H1 (cell line): Measurements from ENCODE around the gene LYPD6. TPM values are rescaled to one million over a fixed set of nuclear protein-coding genes. Genes with fewer than 3 reads are reported as not detected.

Experiments used
- CTCF ChIA-PET: fragments of 300-600 bp; sonication (Branson Sonifier 250); formaldehyde crosslinking; loops from one replicate; lab custom pipeline; 2021; ENCODE audit not compliant: partially characterized antibody; lab: Charles Lee
- POLR2A ChIA-PET: fragments of 300-600 bp; sonication (Branson Sonifier 250); formaldehyde crosslinking; loops from one replicate; lab custom pipeline; 2021; ENCODE audit warnings: inconsistent platforms; ENCODE audit not compliant: partially characterized antibody; lab: Charles Lee
- DNase-seq, 2 experiments: peaks; one replicate each; pipeline versions ENCODE4 v3.0.0 to v3.0.0-alpha.2; 2010 to 2022; ENCODE audit warnings: low spot score in 2 of 2, low read depth in 1 of 2, mixed read lengths in 1 of 2
- FAIRE-seq: peaks from 2 replicates; lab custom pipeline; 2011; peaks lifted over from hg19 to GRCh38; lab: Jason Lieb, UNC
- H2AFZ ChIP-seq: 2 replicates; pipeline ENCODE4 v1.8.1; 2012; ENCODE audit warnings: low read length, inconsistent platforms
- H2AK5ac ChIP-seq: 2 replicates; pipeline ENCODE4 v1.6.1; 2013; ENCODE audit warnings: low read depth, low read length
- H2BK120ac ChIP-seq: replicated peaks from 2 replicates; pipeline ENCODE3; 2013; ENCODE audit warnings: low read depth, low read length, inconsistent platforms
- H2BK12ac ChIP-seq: 2 replicates; pipeline ENCODE4 v1.6.1; 2013; ENCODE audit warnings: low read depth, low read length
- H2BK15ac ChIP-seq: 2 replicates; pipeline ENCODE4 v1.6.1; 2013; ENCODE audit warnings: low read length
- H2BK20ac ChIP-seq: 2 replicates; pipeline ENCODE4 v1.6.1; 2013; ENCODE audit warnings: low read length
- H2BK5ac ChIP-seq: 2 replicates; pipeline ENCODE4 v1.6.1; 2013; ENCODE audit warnings: low read depth, low read length
- H3K14ac ChIP-seq: 2 replicates; pipeline ENCODE4 v1.6.1; 2013; ENCODE audit warnings: inconsistent platforms; ENCODE audit not compliant: insufficient read length
- H3K18ac ChIP-seq: 2 replicates; pipeline ENCODE4 v1.6.1; 2013; ENCODE audit warnings: low read length; ENCODE audit errors: extremely low read depth
- H3K23ac ChIP-seq: 2 replicates; pipeline ENCODE4 v1.6.1; 2013; ENCODE audit warnings: inconsistent platforms; ENCODE audit not compliant: insufficient read length
- H3K23me2 ChIP-seq: 2 replicates; pipeline ENCODE4 v1.6.1; 2013; ENCODE audit warnings: low read depth, low read length
- H3K27ac ChIP-seq: 2 replicates; pipeline ENCODE4 v1.6.1; 2011; ENCODE audit warnings: low read depth, low read length, inconsistent platforms
- H3K27me3 ChIP-seq, 4 experiments: replicated peaks in 1 of 4; 1 replicate in 1 of 4; 2 replicates in 3 of 4; pipeline versions ENCODE4 v1.6.1 to v1.8.1; 2011 to 2013; ENCODE audit warnings: low read length in 3 of 4, mild to moderate bottlenecking in 3 of 4, inconsistent platforms in 2 of 4, mixed read lengths in 2 of 4, moderate library complexity in 1 of 4; ENCODE audit not compliant: control insufficient read depth in 3 of 4, insufficient read depth in 3 of 4; ENCODE audit errors: extremely low read depth in 1 of 4
- H3K36me3 ChIP-seq, 4 experiments: 2 replicates each; pipeline versions ENCODE4 v1.6.1 to v1.8.1; 2011 to 2013; ENCODE audit warnings: mild to moderate bottlenecking in 4 of 4, low read length in 3 of 4, moderate library complexity in 2 of 4, control low read depth in 1 of 4, inconsistent platforms in 1 of 4; ENCODE audit not compliant: insufficient read depth in 4 of 4, control insufficient read depth in 2 of 4
- H3K4ac ChIP-seq: replicated peaks from 2 replicates; pipeline ENCODE3; 2013; ENCODE audit warnings: low read length, low read depth, mixed read lengths, inconsistent platforms; ENCODE audit not compliant: insufficient read length
- H3K4me1 ChIP-seq, 4 experiments: replicated peaks in 1 of 4; 1 replicate in 1 of 4; 2 replicates in 3 of 4; pipeline versions ENCODE4 v1.6.1 to v1.8.1; 2011 to 2013; ENCODE audit warnings: low read length in 3 of 4, inconsistent platforms in 2 of 4, mixed read lengths in 1 of 4; ENCODE audit not compliant: insufficient read depth in 4 of 4, control insufficient read depth in 3 of 4
- H3K4me2 ChIP-seq, 2 experiments: 2 replicates each; pipeline versions ENCODE4 v1.6.1 to v1.8.1; 2011 to 2013; ENCODE audit warnings: low read depth in 2 of 2, low read length in 2 of 2, control low read depth in 1 of 2, inconsistent platforms in 1 of 2, mild to moderate bottlenecking in 1 of 2; ENCODE audit not compliant: insufficient read depth in 1 of 2
- H3K4me3 ChIP-seq, 4 experiments: fragments of 200-600, 300-600 bp in 1 of 4; sonication (generic), shearing (Covaris generic), sonication (Bioruptor Twin) in 1 of 4; 2 replicates each; pipeline versions ENCODE4 v1.5.1 to v1.8.1; 2011 to 2016; ENCODE audit warnings: low read length in 4 of 4, low read depth in 3 of 4, control low read depth in 2 of 4, inconsistent platforms in 2 of 4, mild to moderate bottlenecking in 2 of 4, mixed read lengths in 1 of 4, moderate library complexity in 1 of 4; ENCODE audit not compliant: insufficient read depth in 2 of 4; ENCODE audit errors: extremely low read depth in 1 of 4
- H3K56ac ChIP-seq: replicated peaks from 2 replicates; pipeline ENCODE3; 2013; ENCODE audit warnings: low read depth, mild to moderate bottlenecking, mixed read lengths, low read length, inconsistent platforms; ENCODE audit not compliant: insufficient read length
- H3K79me1 ChIP-seq: 2 replicates; pipeline ENCODE4 v1.6.1; 2013; ENCODE audit warnings: low read depth, low read length, control low read depth
- H3K79me2 ChIP-seq, 2 experiments: 2 replicates each; pipeline versions ENCODE4 v1.6.1 to v1.8.1; 2012 to 2013; ENCODE audit warnings: low read length in 2 of 2, mild to moderate bottlenecking in 2 of 2, inconsistent platforms in 1 of 2; ENCODE audit not compliant: insufficient read depth in 2 of 2, control insufficient read depth in 1 of 2
- H3K9ac ChIP-seq, 4 experiments: replicated peaks in 1 of 4; 1 replicate in 1 of 4; 2 replicates in 3 of 4; pipeline versions ENCODE4 v1.6.1 to v1.8.1; 2011 to 2013; ENCODE audit warnings: low read depth in 3 of 4, low read length in 3 of 4, control low read depth in 2 of 4, mild to moderate bottlenecking in 2 of 4, moderate library complexity in 2 of 4, inconsistent platforms in 1 of 4; ENCODE audit errors: extremely low read depth in 1 of 4
- H3K9me3 ChIP-seq, 2 experiments: 2 replicates each; pipeline versions ENCODE4 v1.6.1 to v1.8.1; 2012 to 2013; ENCODE audit warnings: mild to moderate bottlenecking in 2 of 2, moderate library complexity in 2 of 2, control low read depth in 1 of 2, inconsistent platforms in 1 of 2, low read depth in 1 of 2, low read length in 1 of 2, mixed read lengths in 1 of 2; ENCODE audit not compliant: insufficient read depth in 2 of 2
- H4K20me1 ChIP-seq, 2 experiments: replicated peaks in 1 of 2; 2 replicates each; pipeline versions ENCODE3 to v1.8.1; 2011 to 2013; ENCODE audit warnings: inconsistent platforms in 2 of 2, low read length in 2 of 2, mild to moderate bottlenecking in 1 of 2; ENCODE audit not compliant: insufficient read depth in 2 of 2, control insufficient read depth in 1 of 2
- H4K5ac ChIP-seq: 2 replicates; pipeline ENCODE4 v1.6.1; 2013; ENCODE audit warnings: low read length, low read depth, mixed read lengths, inconsistent platforms; ENCODE audit not compliant: insufficient read length
- H4K8ac ChIP-seq: 2 replicates; pipeline ENCODE4 v1.8.0; 2013; ENCODE audit warnings: mild to moderate bottlenecking, moderate library complexity, low read length, inconsistent platforms; ENCODE audit not compliant: insufficient read depth; ENCODE audit errors: extremely low read depth
- H4K91ac ChIP-seq: replicated peaks from 2 replicates; pipeline ENCODE3; 2013; ENCODE audit warnings: low read length, mixed read lengths, inconsistent platforms; ENCODE audit not compliant: insufficient read length
- CEBPB ChIP-seq: IDR thresholded peaks from 2 replicates; pipeline ENCODE4 v1.6.1; 2012; ENCODE audit warnings: low read depth, low read length
- POU5F1 ChIP-seq: IDR thresholded peaks from 2 replicates; pipeline ENCODE4 v1.6.1; 2011; ENCODE audit warnings: low read depth, mild to moderate bottlenecking, low read length, moderate library complexity
- TBP ChIP-seq: IDR thresholded peaks from 2 replicates; pipeline ENCODE4 v1.6.1; 2011; ENCODE audit warnings: low read depth, low read length, improper control_type of control experiment
- WGBS, 2 experiments: shearing (Covaris generic) in 1 of 2; methylation state at CpG; one replicate each; pipeline versions ENCODE4 v1.1.6 to v1.1.7; 2013 to 2015; ENCODE audit warnings: low lambda C conversion rate in 2 of 2, mixed read lengths in 2 of 2, inconsistent platforms in 1 of 2, low coverage in 1 of 2, missing lambda C conversion rate in 1 of 2; ENCODE audit not compliant: insufficient replicate concordance in 2 of 2, insufficient coverage in 1 of 2, insufficient read length in 1 of 2; ENCODE audit errors: extremely low coverage in 1 of 2, missing lambda C conversion rate in 1 of 2; 5-methylcytosine and 5-hydroxymethylcytosine counted together
- polyA plus RNA-seq, 7 experiments: library from polyadenylated mRNA; depleted of rRNA in 3 of 7; stranded (reverse) in 5 of 7; unstranded in 2 of 7; fragments of >200 nt in 5 of 7; fragments of 200-250 nt in 2 of 7; gene quantifications; 1 replicate in 5 of 7; 2 replicates in 1 of 7; 4 replicates in 1 of 7; pipeline versions ENCODE4 v1.2.1 to v1.2.3, GENCODE V29; 2011 to 2013; ENCODE audit warnings: missing spikeins in 2 of 7, mixed read lengths in 2 of 7
- total RNA-seq: library from RNA; stranded (reverse); fragmentation: NEBNext Ultra II Directional; extraction: Animal tissue kit (Norgen Biotek cat#: 25700); gene quantifications from 2 replicates; pipeline ENCODE4 v1.2.1, GENCODE V29; 2021

Gene LYPD6
- total and polyA plus RNA-seq, 2 of the 8 experiments (the other 6 are each of a cell fraction or from before 2014, with no cell fraction given), result 5.6 to 8.9 TPM

GRCh38 chr2:149513461-149513860 is 183.1 kb downstream of the LYPD6 start:
- Histone ChIP-seq H3K27me3 (no peaks in the 10 kb centered on the region), H3K4me3 (no peak overlapping the region), H4K20me1 (no peaks in the 10 kb centered on the region), H3K18ac (no peak overlapping the region), H3K27ac (no peak overlapping the region), H2BK15ac (no peak overlapping the region), H3K79me2 (no peaks in the 10 kb centered on the region), H3K4me2 (no peak overlapping the region), H4K8ac (no peak overlapping the region), H2BK5ac (no peak overlapping the region)
- CTCF ChIA-PET, result interaction anchor here (0.7 kb wide), 1 partner anchor 45 kb away, joined by 3 read pairs; no protein-coding TSS in a partner anchor
- POLR2A ChIA-PET, result no interaction called here
- DNase-seq, result no peak
- TF ChIP-seq CEBPB (no peak), POU5F1 (no peak), TBP (no peak)
- TF ChIP-seq, all 59 proteins: peak for 0
- Histone ChIP-seq H3K4ac (no peak overlapping the region), H2AFZ (no peak overlapping the region), H3K56ac (no peak overlapping the region), H2BK20ac (no peak overlapping the region), H2BK120ac (no peak overlapping the region), H2BK12ac (no peak overlapping the region), H3K23me2 (no peaks in the 10 kb centered on the region), H3K36me3 (no peaks in the 10 kb centered on the region), H3K14ac (no peak overlapping the region), H3K9me3 (no peaks in the 10 kb centered on the region), H3K23ac (no peak overlapping the region), H3K79me1 (no peaks in the 10 kb centered on the region), H3K9ac (no peak overlapping the region), H3K4me1 (no peaks in the 10 kb centered on the region), H4K91ac (no peak overlapping the region), H4K5ac (no peak overlapping the region), H2AK5ac (no peak overlapping the region)
- no peak for FAIRE-seq
- WGBS, 2 experiments, result 86% methylated on average over 1 of the region's 1 CpG; no CpG with 5 or more reads in 1 of the 2 experiments
